GM18873 (cell line): Measurements from ENCODE around the gene TCF19.
"Not testable (repeated sequence)": the region's sequence is repeated elsewhere in the genome, so short reads cannot be mapped to it uniquely, and the experiment has no call there.

Experiments
- ATAC-seq: cut with Tn5 transposase; IDR thresholded peaks from one replicate; pipeline ENCODE4 v1.9.1; 2021; ENCODE audit warnings: mild to moderate bottlenecking, moderate library complexity, moderate number of reproducible peaks; ENCODE audit not compliant: unreplicated experiment, low FRiP score

The TCF19 gene

DNA sequence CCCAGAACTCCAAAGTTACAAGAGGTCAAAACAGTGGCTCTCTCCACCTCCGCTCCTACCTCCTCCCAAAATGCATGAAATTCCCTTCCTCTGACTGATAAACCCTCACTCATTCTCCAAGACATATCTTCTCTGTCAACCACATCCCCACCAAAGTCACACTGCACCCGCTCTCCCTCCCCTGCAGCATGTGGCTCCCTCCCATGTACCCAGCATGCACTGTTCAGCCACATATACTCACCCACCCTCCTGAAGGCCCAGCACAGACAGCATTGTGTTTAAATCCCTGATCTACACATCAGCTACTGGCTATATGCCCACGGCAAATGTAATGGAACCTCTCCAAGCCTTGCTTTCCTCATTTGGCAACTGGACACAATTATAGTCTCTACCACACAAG is 17.6 kb downstream of the TCF19 start:
- no peak for ATAC-seq

DNA sequence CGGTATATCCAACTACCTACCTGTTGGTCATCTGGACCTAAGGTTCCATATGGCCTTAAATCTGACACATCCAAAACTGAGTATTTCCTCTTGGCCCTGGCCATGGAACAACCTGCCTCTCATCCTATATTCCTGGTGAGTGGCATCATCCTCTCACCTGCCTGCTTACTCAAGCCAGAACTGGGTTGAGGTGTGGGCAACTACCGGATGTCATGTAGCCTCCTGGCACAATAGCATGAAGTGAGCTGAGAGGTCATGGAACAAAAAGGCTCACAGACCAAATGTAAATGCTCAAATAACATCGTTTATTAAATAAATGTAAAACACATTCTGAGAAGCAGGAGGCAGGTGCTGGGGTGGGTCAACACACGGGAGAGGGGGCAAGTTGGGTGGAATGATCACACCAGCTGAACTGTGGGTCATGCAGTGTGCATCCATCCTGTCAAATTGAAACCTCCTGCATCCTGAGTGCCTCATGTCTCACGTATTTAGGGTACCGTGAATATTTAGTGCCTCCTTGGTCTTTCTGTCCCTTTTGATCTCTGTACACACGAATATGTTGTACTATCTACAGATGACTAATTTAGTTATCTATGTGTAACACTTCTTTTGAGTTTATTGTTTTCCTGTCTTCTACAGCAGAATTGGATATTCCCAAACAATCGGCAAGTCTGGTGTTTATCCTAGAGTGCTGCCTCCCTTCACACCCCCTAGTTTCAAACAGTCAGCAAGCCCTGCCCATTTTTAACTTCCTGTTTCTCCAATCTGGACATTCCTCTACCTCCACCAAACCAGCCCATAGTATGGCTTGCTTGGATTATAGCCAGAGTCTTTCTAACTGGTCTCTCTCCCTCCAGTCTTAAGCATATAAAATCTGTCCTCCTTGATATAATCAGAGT is 20.0 kb downstream of the TCF19 start:
- ATAC-seq: no peak

DNA sequence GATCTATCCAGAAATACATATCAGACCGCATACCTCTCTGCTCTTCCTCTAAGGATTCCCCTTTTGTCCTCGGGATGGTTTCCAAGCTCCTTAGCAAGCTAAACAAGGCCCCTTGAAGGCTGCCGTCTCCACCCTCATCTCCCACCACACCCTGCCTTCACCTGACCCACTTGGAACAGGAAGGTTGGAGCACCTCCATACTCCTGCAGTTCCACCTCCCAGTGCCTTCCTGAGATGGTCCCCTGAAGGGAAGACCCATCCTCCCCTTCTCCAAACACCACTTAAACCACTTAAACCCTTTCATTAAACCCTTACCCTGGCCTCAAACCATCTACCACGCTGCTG is 20.6 kb downstream of the TCF19 start:
- no peak for ATAC-seq

DNA sequence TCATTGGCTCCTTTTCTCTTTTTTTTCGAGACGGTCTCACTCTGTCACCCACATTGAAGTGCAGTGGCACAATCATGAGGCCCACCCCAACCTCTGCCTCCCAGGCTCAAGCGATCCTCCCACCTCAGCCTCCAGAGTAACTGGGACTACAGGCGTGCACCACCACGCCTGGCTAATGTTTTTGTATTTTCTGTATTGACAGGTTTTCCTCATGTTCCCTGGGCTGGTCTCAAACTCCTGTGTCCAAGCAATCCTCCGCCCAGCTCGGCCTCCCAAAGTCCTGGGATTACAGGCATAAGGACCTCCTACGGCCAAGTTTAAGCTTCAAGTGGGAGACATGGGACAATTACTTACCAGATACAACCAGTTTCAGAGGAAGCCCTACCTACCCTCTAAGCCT is 21.5 kb downstream of the TCF19 start:
- no peak for ATAC-seq

DNA sequence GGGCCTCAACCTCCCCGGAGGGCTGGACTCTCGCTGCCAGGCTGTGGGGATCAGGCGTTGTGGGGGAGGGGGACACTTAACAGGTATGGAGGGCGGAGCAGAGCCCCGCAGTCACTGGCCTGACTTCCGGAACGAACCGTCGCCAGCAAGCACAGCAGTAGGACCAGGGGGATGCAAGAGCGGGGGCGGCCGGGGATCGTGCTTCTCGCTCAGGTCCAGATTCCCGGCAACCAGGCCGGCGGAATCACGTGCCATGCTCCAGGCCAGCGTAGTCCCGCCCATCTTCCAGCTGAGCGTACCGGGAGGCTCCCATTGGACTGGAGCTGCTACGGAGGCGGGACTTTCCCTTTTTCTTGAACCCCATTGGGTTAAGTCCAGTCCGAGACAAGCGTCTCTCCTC is 22.1 kb downstream of the TCF19 start:
- ATAC-seq: no peak

DNA sequence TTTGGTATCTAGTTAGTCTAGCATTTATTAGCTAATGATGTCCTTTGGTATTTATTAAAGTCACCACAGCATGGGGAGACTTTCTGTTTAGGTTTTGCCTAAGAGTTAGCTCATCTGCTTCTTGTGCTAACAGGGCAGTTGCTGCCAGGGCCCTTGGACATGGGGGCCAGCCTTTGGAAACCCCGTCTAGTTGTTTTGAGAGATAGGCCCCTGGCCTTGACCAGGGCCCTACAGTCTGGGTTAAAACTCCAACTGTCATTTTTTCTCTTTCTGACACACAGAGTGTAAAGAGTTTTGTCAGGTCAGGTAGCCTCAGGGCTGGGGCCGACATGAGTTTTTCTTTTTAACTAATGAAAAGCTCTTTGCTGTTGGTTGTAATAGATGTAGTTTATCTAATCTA is 24.9 kb downstream of the TCF19 start:
- not testable (repeated sequence) for ATAC-seq

DNA sequence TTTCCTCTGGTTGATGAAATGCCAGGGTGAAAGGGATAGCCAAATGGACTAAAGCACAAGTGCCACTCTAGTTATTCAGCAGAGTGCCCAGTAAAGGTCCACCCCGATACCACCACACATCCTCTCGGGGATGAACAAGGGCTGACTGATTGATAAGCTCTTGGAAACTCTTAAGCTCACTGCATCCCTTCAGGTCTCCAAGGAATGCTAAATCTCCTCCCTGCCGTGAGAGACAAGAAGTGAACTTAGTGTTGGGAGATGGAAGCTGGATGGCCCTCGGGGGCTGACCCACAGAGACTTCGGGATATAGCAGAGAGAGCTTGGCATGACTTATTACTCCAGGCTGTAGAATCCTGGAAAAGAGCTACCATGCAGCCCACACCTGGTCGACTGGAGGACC is 25.5 kb downstream of the TCF19 start:
- ATAC-seq: not testable (repeated sequence)

DNA sequence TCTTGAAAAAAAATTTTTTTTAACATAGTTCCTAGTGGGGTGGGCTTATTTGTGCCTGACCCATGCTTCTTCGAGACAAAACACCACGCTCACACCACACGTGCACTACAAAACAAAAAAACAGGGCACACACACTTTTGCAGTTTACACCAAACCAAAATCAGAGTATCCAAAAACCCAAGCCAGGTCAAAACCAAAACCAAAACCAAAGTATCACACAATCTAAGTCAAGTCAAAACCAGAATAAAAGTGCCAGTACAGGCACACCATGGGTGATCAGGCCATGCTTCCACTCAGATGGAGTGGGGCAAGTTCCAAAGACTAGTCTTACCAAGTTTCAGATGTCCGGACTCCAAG is 27.3 kb downstream of the TCF19 start:
- ATAC-seq: not testable (repeated sequence)

DNA sequence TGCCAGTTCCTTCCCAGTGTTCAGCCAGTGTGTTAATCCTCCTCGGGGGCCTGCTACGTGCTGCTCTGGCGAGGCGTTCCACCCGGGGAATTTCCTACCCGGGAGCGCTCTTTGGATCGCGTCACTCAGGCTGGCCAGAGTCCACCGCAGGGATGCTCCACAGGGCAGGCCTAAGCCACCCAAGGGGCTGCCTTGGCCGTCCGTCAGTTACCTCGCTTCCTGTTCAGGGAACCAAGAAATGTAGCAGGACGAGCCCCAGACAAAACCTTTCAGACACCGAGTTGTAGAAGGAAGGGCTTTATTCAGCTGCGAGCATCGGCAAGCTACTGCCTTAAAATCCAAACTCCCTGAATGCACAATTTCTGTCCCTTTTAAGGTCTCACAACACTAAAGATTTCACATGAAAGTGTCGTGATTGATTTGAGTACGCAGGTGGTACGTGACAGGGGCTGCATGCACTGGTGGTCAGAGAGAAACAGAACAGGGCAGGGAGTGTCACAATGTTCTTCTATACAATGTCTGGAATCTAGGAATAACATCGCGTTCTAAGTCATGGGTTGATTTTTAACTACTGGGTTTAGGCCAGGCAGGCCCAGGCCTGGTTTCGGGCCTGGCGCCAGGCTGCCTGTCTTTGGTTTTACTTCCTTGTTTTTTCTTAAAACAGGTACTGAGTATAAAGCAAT is 27.8 kb downstream of the TCF19 start:
- no peak for ATAC-seq

DNA sequence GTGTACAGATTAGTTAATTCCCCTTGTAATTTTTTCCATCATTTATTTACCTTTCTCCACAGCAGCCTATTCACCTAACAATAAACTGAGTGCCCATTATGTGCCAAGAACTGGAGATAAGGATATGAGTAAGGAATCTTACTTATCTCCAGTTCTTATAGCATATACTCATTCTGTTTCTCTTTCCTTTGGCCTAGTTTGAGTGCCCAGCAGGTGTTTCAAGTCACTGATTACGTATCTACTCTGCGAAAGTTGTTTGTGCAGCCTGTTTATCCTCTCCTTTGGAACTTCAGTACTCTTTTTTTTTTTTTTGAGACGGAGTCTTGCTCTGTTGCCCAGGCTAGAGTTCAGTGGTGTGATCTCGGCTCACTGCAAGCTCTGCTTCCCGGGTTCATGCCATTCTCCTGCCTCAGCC is 29.4 kb downstream of the TCF19 start:
- no peak for ATAC-seq

DNA sequence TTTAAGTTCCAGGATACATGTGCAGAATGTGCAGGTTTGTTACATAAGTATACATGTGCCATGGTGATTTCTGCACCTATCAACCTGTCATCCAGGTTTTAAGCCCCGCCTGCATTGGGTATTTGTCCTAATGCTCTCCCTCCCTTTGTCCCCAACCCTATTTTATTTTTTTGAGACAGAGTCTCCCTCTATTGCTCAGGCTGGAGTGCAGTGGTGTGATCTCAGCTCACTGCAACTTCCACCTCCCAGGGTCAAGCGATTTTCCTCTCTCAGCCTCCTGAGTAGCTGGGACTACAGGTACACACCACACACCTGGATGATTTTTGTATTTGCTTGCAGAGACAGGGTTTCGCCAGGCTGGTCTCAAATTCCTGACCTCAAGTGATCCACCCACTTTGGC is 30.8 kb downstream of the TCF19 start:
- ATAC-seq: not testable (repeated sequence)

DNA sequence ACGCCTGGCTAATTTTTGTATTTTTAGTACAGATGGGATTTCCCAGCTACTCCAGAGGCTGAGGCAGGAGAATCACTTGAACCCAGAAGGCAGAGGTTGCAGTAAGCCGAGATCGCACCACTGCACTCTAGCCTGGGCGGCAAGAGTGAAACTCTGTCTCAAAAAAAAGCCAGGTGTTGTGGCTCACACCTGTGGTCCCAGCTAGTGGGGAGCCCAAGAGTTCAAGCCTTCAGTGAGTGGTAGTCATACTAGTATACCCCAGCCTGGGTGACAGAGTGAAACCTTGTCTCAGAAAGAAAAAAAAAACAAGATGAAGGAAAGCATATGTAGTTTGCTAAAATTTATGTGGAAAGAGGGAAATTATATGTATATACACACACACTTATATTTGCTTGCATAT is 32.1 kb downstream of the TCF19 start:
- no peak for ATAC-seq

DNA sequence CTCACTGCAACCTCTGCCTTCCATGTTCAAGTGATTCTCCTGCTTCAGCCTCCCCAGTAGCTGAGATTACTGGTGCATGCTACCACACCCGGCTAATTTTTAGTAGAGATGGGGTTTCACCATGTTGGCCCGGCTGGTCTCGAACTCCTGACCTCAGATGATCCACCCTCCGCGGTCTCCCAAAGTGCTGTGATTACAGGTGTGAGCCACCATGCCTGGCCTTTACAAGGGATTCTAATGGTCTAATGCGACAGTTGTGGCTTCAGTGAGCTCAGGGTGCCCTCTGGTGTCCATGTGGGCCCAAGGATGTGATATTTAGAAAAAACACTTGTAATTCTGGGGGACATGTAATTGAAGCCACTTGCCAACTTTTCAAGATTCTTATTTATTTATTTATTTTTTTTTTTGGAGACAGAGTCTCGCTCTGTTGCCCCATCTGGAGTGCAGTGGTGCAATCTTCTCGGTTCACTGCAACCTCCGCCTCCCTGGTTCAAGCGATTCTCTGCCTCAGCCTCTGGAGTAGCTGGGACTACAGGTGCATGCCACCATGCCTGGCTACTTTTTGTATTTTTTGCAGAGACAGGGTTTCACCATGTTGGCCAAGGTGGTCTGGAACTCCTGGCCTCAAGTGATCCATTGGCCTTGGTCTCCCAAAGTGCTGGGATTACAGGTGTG is 34.2 kb downstream of the TCF19 start:
- ATAC-seq: not testable (repeated sequence)

DNA sequence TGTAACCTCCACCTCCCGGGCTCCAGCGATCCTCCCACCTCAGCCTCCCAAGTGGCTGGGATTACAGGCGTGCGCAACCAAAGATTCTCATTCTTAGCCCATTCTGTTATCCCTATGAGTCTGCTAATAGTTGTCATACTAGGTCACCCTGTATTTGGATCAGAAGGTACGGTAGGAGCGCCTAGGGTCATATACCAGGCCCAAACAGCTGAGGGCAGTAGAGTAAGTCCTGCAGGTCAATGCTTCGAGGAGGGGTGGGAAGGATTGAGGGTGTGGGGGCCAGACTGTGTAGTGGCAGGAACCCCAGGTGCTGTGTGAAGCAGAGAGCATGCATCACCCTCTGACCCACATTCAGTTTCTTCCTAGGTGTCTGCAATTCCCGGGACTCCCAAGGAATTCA is 34.8 kb downstream of the TCF19 start:
- ATAC-seq: no peak

DNA sequence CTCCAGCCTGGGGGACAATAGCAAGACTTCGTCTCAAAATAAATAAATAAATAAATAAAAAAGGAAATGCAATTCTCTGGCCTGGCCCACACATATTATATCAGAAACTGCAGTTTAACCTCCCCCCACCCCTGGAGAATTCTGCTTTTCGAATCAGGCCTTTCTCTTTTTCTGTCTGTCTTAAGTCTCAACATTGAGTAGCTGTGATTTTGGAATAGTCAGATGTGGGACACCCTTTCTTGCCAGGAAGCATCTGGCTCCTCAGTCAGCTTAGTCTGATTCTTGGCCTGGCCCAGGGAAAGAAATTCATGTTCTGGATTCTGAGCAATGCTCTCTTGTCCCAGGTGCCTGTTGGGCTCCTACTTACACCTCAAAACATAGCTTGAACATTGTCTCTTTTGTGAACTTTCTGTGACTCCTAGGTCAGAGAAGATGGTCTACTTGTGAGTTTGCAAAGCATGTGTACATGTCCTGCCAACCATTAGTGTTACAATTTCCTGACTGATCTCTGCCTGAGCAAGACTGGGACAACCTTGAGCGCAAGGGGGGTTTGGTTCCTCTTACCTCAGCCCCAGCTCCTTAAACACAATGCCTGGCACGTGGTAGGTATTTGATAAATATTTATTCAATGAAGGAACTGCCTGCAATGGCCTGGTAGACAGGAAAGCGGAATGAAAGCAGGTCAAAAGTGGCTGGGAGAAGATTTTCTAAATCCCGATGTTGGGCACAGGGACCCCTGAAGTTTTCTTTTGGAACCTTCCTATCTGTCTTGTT is 35.9 kb downstream of the TCF19 start:
- no peak for ATAC-seq

DNA sequence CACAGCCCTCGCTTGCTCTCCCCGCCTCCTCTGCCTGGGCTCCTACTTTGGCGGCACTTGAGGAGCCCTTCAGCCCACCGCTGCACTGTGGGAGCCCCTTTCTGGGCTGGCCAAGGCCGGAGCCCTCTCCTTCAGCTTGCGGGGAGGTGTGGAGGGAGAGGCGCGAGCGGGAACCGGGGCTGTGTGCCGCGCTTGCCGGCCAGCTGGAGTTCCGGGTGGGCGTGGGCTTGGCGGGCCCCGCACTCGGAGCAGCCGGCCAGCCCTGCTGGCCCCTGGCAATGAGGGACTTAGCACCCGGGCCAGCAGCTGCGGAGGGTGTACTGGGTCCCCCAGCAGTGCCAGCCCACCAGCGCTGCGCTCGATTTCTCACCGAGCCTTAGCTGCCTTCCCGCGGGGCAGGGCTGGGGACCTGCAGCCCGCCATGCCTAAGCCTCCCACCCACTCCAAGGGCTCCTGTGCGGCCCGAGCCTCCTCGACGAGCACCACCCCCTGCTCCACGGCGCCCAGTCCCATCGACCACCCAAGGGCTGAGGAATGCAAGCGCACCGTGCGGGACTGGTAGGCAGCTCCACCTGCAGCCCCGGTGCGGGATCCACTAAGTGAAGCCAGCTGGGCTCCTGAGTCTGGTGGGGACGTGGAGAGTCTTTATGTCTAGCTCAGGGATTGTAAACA is 37.1 kb downstream of the TCF19 start:
- ATAC-seq: not testable (repeated sequence)

DNA sequence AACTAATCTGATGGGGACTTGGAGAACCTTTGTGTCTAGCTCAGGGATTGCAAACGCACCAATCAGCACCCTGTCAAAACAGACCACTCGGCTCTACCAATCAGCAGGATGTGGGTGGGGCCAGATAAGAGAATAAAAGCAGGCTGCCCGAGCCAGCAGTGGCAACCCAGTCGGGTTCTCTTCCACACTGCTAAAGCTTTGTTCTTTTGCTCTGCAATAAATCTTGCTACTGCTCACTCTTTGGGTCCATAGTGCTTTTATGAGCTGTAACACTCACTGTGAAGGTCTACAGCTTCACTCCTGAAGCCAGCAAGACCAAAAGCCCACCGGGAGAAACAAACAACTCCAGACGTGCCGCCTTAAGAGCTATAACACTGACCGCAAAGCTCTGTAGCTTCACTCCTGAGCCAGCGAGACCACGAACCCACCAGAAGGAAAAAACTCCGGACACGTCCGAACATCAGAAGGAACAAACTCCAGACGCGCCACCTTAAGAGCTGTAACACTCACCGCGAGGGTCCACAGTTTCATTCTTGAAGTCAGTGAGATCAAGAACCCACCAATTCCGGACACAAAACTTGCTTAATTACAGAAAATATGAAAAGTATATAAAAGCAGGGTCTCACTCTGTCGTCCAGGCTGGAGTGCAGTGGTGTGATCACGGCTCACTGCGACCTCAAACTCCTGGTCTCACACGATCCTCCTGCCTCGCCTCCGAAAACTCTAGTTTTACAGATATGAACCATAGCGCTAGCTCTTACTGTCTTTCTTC is 38.0 kb downstream of the TCF19 start:
- not testable (repeated sequence) for ATAC-seq

DNA sequence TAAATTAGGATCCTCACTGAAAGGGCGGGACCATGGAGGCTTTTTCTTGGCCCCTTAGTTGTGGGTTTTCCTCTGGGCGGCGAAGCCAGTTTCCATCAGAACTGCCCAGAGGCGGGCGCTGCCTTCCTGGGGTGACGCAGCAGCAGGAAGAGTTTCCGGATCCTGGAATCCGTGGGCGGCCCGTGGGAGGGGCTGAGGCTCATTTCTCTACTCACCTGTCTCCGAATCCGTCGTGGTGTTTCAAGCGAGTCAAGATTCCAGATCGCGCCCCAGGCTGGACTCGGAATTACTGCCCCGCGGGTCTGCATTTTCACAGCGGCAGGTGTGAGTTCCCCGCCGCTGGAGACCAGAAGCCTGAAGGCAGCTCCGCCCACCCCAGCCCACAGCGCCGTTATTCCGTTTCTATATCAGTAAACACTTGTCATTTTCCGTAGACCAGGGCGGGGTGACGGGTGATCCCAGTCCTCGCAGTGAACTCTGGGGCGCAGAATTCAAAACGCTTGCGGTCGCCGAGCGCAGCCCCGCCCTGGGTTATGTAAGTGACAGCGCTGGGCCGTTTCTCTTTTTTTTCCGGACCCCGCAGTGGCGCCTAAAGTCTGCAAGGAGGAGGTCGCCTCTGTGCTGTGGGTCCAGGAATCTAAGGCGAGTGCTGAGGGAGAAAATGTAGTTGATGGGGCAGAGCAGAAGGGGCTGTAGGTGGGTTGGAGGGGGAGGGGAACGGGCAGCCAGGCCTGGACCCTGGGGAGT is 39.3 kb downstream of the TCF19 start:
- ATAC-seq: peak; percentile 49

DNA sequence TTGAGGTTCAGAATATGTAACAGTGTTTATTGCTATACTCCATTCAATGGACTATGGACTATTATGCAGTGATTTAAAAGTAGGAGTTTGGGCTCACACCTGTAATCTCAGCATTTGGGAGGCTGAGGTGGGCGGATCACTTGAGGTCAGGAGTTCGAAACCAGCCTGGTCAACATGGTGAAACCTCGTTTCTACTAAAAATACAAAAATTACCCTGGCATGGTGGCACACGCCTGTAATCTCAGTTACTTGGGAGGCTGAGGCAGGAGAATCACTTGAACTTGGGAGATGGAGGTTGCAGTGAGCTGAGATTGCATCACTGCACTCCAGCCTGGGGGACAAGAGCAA is 40.7 kb downstream of the TCF19 start:
- ATAC-seq: not testable (repeated sequence)
